OCI-LY3 (cell line): ENCODE data around the gene VIPR2.

Experiments
- EZH2phosphoT487 ChIP-seq: fragments of 200-600 bp; shearing (Covaris generic); IDR thresholded peaks from 2 replicates; pipeline ENCODE4 v1.6.1; 2018; ENCODE audit warnings: antibody characterized with exemption, mixed run types, low read depth
- TF ChIP-seq, protein P1 (sequence below): fragments of 200-600, 300-600 bp; sonication (generic); IDR thresholded peaks from 2 replicates; pipeline ENCODE4 v1.5.1; 2014; ENCODE audit warnings: antibody characterized with exemption, low read length, low read depth

DNA sequence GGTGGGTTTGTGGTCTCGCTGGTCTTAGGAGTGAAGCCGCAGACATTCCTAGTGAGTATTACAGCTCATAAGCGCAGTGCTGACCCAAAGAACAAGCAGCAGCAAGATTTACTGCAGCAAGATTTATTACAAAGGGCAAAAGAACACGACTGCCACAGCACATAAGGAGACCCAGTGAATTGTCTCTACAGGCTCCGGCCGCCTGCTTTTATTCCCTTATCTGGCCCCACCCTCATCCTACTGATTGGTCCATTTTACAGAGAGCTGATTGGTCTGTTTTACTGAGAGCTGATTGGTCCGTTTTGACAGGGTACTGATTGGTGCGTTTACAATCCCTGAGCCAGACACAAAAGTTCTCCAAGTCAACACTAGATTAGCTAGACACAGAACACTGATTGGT, 82.1 kb downstream of the VIPR2 start:
- TF ChIP-seq, protein P1, sequence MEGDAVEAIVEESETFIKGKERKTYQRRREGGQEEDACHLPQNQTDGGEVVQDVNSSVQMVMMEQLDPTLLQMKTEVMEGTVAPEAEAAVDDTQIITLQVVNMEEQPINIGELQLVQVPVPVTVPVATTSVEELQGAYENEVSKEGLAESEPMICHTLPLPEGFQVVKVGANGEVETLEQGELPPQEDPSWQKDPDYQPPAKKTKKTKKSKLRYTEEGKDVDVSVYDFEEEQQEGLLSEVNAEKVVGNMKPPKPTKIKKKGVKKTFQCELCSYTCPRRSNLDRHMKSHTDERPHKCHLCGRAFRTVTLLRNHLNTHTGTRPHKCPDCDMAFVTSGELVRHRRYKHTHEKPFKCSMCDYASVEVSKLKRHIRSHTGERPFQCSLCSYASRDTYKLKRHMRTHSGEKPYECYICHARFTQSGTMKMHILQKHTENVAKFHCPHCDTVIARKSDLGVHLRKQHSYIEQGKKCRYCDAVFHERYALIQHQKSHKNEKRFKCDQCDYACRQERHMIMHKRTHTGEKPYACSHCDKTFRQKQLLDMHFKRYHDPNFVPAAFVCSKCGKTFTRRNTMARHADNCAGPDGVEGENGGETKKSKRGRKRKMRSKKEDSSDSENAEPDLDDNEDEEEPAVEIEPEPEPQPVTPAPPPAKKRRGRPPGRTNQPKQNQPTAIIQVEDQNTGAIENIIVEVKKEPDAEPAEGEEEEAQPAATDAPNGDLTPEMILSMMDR: no peak
- no peak for TF ChIP-seq EZH2phosphoT487
